Colonic mucosa (tissue), 4 donors: ENCODE results near the gene DOCK10. TPM values are rescaled to one million over a fixed set of nuclear protein-coding genes. Genes with fewer than 3 reads are reported as not detected.
A peak's percentile ranks its signal among the peaks of the same experiment; 100 is the strongest.

Source experiments
- DNase-seq: peaks from one replicate; pipeline ENCODE4 v3.0.0-alpha.2; 2020
- H3K27ac ChIP-seq: fragments of 200-600 bp; one replicate; pipeline ENCODE4 v1.8.0; 2021
- H3K27me3 ChIP-seq: fragments of 200-600 bp; one replicate; pipeline ENCODE4 v1.8.0; 2021
- H3K36me3 ChIP-seq: fragments of 200-600 bp; one replicate; pipeline ENCODE4 v1.8.0; 2021
- H3K4me1 ChIP-seq: fragments of 200-600 bp; one replicate; pipeline ENCODE4 v1.8.0; 2021; ENCODE audit warnings: mild to moderate bottlenecking
- H3K4me3 ChIP-seq: fragments of 200-600 bp; one replicate; pipeline ENCODE4 v1.8.0; 2021
- H3K9ac ChIP-seq, 2 donors: one replicate each; pipeline ENCODE4 v1.7.0; 2013; ENCODE audit warnings: control low read depth in 2 of 2, low read depth in 2 of 2, low read length in 2 of 2
- H3K9me3 ChIP-seq: fragments of 200-600 bp; one replicate; pipeline ENCODE4 v1.8.0; 2021
- intact Hi-C: fragments of 100-400 bp; cut with DNase I; formaldehyde crosslinking; loops from one replicate; pipeline ENCODE4 v1.14.1; 2022
- total RNA-seq, 2 donors: library from RNA; stranded (reverse); fragmentation: NEBNext Ultra II Directional in 1 of 2; extraction: Animal tissue kit (Norgen Biotek cat#: 25700) in 1 of 2; gene quantifications; one replicate each; pipeline ENCODE4 v1.2.1, GENCODE V29; 2021
- TF ChIP-seq, protein P1 (sequence below): fragments of 200-600 bp; IDR thresholded peaks from one replicate; pipeline ENCODE4 v1.8.0; 2022; ENCODE audit warnings: antibody characterized with exemption, mild to moderate bottlenecking
- donor health status: healthy.
- donor health status: DM: no; HTN: no; CAD: no.
- donor health status: DM: no; HTN: no; CAD: no.

Gene DOCK10
- total RNA-seq, 2 donors from 2014 or later, result 13.5 to 17.4 TPM

DNA sequence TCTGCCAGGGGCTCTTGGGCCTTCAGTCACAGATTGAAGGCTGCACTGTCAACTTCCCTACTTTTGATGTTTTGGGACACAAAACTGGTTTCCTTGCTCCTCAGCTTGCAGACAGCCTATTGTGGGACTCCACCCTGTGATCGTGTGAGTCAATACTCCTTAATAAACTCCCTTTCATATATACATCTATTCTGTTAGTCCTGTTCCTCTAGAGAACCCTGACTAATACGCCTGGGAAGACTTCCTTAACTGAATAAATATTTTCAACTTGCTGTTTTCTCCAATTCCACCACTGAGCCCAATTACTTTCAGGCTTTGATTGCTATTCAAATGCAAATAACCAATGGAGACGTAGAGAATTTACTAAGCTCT is 264.7 kb downstream of the DOCK10 start:
- Histone ChIP-seq H3K4me1 (peaks cover 6% of the 10 kb centered on the region), H3K9ac (no peak overlapping the region), H3K27me3 (no peaks in the 10 kb centered on the region), H3K9me3 (no peaks in the 10 kb centered on the region), H3K4me3 (no peak overlapping the region), H3K27ac (peak overlapping the region; percentile 54), H3K36me3 (no peaks in the 10 kb centered on the region)
- no peak for DNase-seq
- TF ChIP-seq, protein P1, sequence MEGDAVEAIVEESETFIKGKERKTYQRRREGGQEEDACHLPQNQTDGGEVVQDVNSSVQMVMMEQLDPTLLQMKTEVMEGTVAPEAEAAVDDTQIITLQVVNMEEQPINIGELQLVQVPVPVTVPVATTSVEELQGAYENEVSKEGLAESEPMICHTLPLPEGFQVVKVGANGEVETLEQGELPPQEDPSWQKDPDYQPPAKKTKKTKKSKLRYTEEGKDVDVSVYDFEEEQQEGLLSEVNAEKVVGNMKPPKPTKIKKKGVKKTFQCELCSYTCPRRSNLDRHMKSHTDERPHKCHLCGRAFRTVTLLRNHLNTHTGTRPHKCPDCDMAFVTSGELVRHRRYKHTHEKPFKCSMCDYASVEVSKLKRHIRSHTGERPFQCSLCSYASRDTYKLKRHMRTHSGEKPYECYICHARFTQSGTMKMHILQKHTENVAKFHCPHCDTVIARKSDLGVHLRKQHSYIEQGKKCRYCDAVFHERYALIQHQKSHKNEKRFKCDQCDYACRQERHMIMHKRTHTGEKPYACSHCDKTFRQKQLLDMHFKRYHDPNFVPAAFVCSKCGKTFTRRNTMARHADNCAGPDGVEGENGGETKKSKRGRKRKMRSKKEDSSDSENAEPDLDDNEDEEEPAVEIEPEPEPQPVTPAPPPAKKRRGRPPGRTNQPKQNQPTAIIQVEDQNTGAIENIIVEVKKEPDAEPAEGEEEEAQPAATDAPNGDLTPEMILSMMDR, result no peak
- intact Hi-C loops, result loop anchor here (5.0 kb wide), 2 partner anchors 120 to 420 kb away; no protein-coding TSS in a partner anchor

DNA sequence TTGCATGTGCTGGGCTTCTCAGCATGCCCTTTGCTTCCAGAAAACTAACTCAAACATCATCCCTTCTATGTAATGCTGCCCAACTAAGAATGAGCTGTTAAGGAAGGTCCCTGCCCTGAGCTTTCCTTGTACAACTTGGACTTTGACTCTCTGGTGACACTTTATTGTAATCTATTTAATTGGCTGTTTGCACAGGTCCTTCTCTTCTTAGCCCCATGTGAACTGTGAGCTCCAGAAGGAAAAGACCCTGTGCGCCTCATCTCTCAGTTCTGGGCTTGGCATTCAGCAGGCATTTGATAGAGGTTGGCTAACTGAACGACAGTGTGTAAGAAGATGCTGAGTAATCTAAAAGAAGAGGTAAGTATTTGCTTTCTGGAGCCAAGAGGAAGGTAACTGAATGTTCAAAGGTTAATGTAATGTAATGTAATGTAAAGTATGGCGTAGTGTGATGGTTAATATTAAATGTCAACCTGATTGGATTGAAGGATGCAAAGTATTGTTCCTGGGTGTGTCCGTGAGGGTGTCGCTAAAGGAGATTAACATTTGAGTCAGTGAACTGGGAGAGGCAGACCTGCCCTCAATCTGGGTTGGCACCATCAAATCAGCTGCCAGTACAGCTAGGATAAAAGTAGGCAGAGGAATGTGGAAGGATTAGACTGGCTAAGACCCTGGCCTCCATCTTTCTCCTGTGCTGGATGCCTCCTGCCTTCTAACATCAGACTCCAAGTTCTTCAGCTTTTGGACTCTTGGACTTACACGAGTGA is 265.3 kb downstream of the DOCK10 start:
- H3K9ac ChIP-seq, result no peak overlapping the region
- H3K4me3 ChIP-seq, result no peak overlapping the region
- H3K27me3 ChIP-seq, result no peaks in the 10 kb centered on the region
- H3K9me3 ChIP-seq, result no peaks in the 10 kb centered on the region
- H3K36me3 ChIP-seq, result no peaks in the 10 kb centered on the region
- intact Hi-C loops, result loop anchor here (5.0 kb wide), 2 partner anchors 120 to 420 kb away; no protein-coding TSS in a partner anchor
- peak; percentile 65 for DNase-seq
- peaks cover 6% of the 10 kb centered on the region for H3K4me1 ChIP-seq
- H3K27ac ChIP-seq, result peak overlapping the region; percentile 54
- TF ChIP-seq, protein P1, result no peak

DNA sequence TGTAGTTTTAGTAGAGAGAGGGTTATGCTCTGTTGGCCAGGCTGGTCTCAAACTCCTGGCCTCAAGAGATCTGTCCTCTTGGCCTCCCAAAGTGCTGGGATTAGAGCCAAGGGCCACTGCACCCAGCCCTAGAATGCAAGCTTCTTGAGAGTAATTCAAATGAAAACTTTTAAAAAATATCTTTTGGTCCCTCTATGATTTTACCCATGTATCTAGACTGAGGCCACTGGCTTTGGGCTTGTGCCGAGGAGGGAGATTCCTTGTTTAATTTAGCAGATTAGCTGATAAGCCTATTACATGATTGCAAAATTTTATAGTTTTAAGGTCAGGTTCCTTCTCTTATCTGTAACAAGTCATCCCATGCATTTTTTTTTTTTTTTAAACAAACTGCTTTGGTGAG is 266.6 kb downstream of the DOCK10 start:
- no peaks in the 10 kb centered on the region for H3K27me3 ChIP-seq
- peak; percentile 46 for DNase-seq
- H3K9me3 ChIP-seq, result no peaks in the 10 kb centered on the region
- TF ChIP-seq, protein P1, result no peak
- H3K4me3 ChIP-seq, result no peak overlapping the region
- no peak overlapping the region for H3K27ac ChIP-seq
- H3K4me1 ChIP-seq, result peaks cover 6% of the 10 kb centered on the region
- intact Hi-C loops, result loop anchor here (5.0 kb wide), 2 partner anchors 118 to 418 kb away; no protein-coding TSS in a partner anchor
- no peaks in the 10 kb centered on the region for H3K36me3 ChIP-seq
- no peak overlapping the region for H3K9ac ChIP-seq

DNA sequence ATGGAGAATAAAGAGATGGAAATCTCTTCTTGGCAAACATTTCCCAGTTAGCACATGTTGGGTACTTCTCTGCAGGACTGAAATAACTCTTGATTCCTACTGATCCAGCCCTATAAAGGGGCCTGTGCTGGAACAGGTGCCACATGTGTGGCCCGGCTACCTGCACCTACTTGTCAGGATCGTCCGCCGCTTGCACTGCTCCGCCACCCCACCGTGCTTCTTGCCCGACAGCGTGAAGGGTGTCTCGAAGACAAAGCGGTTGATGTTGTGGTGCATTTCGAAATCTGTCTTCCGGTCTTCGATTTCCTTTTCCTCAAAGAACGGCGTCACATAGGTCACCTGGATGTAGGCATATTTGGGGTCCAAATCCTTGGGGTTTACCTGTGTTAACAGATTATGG is 267.5 kb downstream of the DOCK10 start:
- H3K4me1 ChIP-seq, result peaks cover 6% of the 10 kb centered on the region
- no peak overlapping the region for H3K27ac ChIP-seq
- DNase-seq, result no peak
- TF ChIP-seq, protein P1, result no peak
- no peaks in the 10 kb centered on the region for H3K27me3 ChIP-seq
- H3K4me3 ChIP-seq, result no peak overlapping the region
- H3K9me3 ChIP-seq, result no peaks in the 10 kb centered on the region
- H3K9ac ChIP-seq, result no peak overlapping the region
- intact Hi-C loops, result loop anchor here (5.0 kb wide), 2 partner anchors 117 to 417 kb away; no protein-coding TSS in a partner anchor
- no peaks in the 10 kb centered on the region for H3K36me3 ChIP-seq

DNA sequence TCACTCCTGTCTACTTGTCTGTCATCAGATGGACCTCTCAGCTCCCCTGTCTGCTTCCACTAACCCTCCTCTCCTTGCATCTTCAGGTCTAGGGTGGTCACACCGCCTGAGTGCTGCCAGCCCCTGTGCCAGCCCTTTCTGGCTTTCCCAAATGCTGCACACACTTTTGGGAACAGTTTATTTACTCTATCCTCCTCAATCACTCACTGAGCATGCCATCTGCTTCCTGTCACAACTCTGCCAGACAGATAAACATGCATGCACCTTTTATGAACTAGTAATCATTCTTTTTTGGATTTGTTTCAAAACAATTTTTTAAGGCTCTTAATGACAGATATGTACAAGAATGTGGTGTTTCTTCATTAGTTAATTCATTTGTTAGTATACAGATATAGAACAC is 269.8 kb downstream of the DOCK10 start:
- Histone ChIP-seq H3K4me1 (peaks cover 2% of the 10 kb centered on the region), H3K4me3 (no peak overlapping the region)
- intact Hi-C loops, result no loop called here

More for the DNA sequence above, 269.8 kb downstream of the DOCK10 start:
- H3K27me3 ChIP-seq, result no peaks in the 10 kb centered on the region
- no peak overlapping the region for H3K9ac ChIP-seq
- no peaks in the 10 kb centered on the region for H3K9me3 ChIP-seq
- H3K27ac ChIP-seq, result no peak overlapping the region
- no peaks in the 10 kb centered on the region for H3K36me3 ChIP-seq
- TF ChIP-seq, protein P1, result no peak
- DNase-seq, result no peak
